Stimulated activated CD4-positive, alpha-beta T cell treated with anti-CD3 and anti-CD28 coated beads, Interleukin-2, amount 100 ng/mL, for 48 hours (primary cell): ENCODE data around the gene FAHD2B.
A peak's percentile ranks its signal among the peaks of the same experiment; 100 is the strongest.
"Not testable (repeated sequence)": the region's sequence is repeated elsewhere in the genome, so short reads cannot be mapped to it uniquely, and the experiment has no call there.

Experiments used
- DNase-seq, 2 donors: peaks; one replicate each; pipeline ENCODE4 v3.0.0-alpha.2; 2020

Gene FAHD2B, protein sequence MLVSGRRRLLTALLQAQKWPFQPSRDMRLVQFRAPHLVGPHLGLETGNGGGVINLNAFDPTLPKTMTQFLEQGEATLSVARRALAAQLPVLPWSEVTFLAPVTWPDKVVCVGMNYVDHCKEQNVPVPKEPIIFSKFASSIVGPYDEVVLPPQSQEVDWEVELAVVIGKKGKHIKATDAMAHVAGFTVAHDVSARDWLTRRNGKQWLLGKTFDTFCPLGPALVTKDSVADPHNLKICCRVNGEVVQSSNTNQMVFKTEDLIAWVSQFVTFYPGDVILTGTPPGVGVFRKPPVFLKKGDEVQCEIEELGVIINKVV

DNA sequence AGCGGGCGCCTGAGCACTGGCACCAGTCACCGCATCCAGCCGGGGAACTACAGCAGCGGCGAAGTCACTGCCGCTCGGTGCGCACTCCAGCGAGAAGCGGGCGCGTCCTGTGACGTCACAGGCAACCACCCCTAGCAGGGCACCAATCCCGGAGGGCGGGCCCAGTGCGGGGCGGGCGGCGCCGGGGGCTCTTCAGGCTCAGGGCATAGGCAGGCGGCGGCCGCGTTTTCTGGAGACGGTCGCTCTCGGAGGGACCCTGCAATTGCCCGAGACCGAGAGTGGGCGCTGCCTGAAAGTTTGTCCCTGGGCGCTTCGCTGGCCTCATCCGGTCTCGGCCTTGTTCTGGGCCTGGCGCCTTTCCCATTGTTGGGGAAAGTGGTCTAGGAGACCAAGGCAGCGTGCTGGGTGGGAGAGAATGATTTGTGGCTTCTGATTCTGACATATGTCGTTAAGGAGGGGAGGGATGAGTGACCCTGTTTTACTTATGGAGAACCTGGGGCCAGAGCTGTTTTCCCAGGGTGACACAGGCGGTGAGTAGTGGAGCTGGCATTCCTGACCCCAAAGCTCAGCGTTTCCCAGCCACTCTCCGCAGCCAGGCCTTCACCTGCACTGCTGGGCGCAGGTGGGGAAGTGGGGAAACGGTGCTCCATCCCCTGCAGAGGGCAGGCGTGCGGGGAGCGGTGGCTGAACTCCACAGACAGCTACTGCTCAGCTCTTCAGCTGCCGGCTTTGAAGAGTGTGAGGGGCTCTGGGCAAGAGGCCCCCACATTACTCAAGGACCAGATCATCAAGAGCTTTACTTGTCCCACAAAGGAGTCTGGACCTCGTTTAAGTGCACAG is at the start of gene FAHD2B:
TSS of gene FAHD2B (minus strand) at position 111 of the 840 bp plus-strand sequence. CDS start 3,176 bp downstream, outside the sequence.
- peak; percentile 69 to 76 for DNase-seq

DNA sequence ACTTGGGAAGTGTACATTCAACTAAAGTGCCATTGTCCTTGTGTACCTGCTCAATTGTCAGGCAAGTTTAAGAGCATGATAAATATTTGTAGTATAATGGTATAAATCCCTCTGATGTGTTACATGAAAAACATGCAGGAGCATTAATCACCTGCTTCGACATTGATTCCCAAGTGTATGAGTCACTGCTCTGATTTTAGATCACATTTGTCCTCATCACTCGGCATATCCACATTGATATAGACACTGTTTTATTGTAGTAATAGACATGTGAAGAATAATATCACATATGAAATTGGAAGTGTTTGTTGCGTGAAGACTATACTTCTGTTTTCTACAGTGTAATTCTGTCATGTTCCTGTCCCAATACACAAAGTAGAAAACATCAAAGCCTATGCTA is 49.3 kb upstream of the FAHD2B start:
- DNase-seq: not testable (repeated sequence)

DNA sequence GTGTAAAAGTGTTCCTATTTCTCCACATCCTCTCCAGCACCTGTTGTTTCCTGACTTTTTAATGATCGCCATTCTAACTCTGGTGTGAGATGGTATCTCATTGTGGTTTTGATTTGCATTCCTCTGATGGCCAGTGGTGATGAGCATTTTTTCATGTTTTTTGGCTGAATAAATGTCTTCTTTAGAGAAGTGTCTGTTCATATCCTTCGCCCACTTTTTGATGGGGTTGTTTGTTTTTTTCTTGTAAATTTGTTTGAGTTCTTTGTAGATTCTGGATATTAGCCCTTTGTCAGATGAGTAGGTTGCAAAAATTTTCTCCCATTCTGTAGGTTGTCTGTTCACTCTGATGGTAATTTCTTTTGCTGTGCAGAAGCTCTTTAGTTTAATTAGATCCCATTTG is 34.4 kb upstream of the FAHD2B start:
- not testable (repeated sequence) for DNase-seq

DNA sequence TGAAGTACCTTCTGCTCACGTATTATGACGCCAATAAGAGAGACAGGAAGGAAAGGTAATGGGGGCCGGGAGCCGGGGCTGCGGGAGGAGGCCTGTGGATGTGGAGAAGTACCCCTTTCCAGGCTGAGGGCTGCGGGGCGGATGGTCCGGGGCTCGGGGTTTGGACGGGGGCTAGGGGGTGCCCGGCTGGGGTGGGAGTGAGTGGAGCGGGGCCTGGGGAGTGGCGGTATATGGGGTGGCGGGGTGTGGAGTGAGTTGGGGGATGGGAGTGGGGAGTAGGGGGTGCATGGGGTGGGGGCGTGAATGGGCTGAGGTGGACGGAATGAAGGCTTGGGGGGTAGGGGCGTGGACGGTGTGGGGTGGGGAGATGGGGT is 19.2 kb upstream of the FAHD2B start:
- not testable (repeated sequence) for DNase-seq

DNA sequence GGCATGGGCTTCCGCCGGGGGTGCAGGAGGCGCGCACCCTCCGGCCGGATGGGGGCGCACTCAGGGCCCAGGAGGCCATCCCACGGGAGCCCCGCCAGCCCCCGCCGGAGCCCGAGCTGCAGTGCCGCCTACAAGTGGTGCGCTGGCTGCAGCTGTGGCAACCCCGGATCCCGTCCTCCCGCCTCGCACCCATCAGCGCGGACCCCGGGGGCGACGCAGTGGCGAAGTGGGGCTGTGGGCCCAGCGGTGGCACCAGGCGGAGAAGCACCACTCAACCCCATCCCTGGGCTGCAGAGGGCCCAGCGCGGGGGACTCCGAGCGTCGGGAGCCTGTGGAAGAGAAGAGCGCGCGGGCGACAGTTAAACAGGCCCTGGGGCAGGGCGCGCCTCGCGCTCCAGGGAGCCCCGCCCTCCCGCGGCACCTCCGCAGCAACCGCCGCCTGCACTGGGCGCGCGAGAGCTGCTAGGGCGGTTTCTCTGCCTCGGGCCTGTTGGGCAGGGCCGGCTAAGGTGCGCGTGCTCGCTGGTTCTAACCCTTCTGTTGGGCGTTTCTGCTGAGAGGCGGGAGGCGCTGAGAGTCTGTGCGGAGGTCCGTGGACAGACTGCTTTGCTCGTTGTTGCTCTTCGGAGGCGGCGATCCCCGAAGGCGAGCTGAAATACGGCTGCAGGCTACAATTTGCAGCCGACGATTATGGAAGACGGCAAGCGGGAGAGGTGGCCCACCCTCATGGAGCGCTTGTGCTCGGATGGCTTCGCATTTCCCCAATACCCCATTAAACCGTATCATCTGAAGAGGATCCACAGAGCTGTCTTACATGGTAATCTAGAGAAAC is 18.6 kb upstream of the FAHD2B start, which contains the start of gene ANKRD36:
TSS of gene ANKRD36 (plus strand) at position 104 of the 832 bp plus-strand sequence. CDS start at position 691, 587 bp downstream.
- peak; percentile 73 to 82 for DNase-seq

DNA sequence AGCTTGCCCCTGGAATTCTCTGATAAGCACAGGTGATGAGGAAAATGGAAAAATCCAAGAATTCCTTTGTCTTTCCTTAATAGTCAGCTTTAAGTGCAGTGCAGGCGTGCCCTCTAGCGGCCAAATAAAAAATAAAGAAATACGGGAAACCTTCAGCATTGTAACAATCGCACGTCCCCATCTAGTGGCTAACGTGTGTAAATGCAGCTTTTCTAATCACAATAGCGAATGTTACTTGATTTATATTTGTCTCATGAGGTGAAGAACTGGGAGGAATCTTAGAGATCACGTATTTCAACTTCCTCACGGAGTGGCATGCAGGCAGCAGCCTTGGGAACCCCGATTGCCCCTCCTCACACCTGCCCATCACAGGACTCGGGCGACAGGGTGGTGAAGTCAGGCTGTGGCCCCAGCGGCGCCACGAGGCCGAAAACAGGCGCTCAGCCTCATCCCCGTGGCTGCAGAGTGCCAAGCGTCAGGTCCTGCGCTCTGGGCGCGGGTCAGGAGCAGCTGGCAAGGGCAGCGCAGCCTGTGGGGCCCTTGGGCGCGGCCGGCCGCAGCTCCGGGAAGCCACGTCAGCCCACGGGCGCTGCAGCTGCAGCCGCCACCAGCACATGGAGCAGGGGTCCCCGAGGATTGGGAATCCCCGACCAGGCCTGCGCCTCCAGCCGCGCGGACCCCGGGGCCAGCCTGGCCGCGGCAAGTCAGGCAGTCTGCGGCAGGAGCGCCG is 17.8 kb upstream of the FAHD2B start:
- DNase-seq: peak; percentile 55 to 56

DNA sequence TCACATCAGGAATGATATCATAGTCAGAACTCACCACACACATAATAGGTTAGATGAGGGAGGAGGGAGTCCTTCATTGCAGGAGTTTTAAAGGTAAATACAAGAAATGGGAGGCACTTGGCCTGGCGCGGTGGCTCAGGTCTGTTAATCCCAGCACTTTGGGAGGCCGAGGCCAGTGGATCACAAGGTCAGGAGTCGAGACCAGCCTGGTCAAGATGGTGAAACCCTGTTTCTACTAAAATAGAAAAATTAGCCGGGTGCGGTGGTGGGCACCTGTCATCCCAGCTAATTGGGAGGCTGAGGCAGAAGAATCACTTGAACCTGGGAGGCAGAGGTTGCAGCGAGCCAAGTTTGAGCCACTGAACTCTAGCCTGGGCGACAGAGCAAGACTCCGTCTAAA is 16.6 kb upstream of the FAHD2B start:
- not testable (repeated sequence) for DNase-seq

DNA sequence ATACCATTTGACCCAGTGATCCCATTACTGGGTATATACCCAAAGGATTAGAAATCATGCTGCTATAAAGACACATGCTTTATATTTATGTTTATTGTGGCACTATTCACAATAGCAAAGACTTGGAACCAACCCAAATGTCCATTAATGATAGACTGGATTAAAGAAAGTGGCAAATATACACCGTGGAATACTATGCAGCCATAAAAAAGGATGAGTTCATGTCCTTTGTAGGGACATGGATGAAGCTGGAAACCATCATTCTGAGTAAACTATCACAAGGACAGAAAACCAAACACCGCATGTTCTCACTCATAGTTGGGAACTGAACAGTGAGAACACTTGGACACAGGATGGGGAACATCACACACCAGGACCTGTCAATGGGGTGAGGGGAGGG is 12.2 kb upstream of the FAHD2B start:
- not testable (repeated sequence) for DNase-seq

DNA sequence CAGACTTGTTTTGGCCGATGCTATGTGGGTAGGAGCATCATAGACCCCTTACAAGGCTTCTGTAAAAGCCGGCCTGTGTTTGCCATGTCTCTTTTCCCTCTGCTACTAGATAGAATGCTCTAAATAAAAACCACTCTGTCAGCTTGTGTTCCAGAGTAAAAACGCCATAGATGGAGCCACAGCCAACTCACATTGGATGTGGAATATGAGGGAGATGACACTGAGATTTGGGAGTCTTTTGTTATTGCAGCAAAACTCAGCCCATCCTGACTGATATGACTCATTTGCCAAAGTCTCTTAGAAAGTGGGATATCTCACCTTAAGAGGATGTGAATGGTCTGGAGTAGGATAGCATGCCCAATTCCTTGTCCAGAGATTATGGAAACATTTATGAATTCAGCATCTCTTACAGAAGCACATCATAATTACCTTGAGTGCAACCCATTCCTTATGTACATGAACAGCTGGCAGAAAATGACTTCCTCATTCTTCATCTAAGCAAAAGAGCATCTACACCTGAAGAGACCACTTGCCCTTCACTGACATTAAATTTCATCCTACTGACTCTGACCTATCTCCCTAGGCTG is 4.2 kb upstream of the FAHD2B start:
- DNase-seq: not testable (repeated sequence)

DNA sequence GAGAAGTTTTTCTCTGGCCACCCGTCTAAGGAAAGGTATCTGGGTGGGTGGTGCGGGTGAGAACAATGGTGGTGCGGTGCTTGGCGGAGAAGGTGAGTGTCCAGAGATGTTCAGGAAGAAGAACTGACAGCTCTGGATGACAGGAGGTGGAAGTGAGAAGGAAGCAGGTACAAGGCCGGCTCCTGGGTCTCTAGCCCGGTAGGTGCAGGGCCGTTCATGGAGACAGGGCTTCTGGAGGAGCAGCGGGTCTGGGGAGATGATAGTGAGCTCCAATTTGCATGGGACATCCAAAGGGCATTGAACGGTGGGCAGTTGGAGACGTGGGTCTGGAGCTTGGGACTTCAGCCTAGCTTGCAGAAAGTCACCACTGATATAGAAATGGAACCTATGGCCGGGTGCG is 979 bp upstream of the FAHD2B start:
- DNase-seq: no peak

DNA sequence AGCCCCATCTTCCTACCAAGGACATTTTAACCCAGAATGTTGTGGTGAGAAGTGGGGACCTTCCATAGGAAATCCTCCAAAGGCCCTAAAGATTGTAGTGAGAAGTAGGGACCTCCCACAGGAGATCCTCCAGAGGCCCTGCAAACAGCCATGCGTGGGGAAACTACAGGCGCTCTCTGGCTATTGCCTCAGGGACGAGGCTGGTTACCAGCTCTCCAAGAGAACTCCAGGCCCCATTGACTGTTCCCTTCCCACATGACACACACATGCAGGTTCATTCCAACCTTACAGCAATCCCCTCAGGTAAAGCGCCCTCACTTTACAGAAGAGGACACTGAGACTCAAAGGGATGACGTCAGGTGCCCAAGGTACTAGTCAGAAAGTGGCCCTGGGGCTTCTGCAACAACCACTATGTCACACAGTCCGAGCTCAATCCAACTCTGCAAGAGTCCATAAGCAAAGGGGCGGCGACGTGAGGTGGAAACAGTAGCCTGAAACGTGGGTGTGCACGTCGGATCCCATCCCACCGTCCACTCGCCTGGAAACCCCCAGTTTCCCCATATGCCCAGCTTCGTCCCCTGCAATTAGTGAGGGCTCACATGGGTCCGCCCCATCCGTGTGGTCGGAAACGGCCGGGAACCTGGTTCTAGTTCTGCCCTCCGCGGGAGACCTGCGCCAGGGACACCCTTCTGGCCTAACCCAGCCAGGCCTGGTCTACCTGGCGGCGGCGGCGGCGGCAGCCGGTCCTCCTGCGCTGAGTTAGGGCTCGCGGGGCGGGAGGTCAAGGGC is 505 bp downstream of the FAHD2B start:
- DNase-seq: not testable (repeated sequence)

DNA sequence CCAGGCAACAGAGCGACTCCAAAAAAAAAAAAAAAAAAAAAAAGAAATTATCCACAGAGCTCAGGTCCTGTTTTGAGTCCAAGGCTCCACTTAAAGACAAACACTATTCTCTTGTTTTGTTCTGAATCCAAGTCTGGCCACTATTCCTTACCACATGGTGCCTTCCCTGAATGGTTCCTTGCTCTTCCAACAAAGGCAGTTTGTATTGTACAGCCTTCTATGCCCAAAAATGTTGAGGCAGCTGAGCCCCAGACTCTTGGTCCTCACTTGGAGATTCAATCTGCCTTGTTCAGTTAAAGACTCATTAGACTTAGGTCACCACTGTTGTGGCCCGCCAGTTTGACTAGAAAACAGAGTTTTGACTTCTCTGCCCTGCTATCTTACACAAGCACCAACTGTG is 1.7 kb downstream of the FAHD2B start:
- DNase-seq: not testable (repeated sequence)

DNA sequence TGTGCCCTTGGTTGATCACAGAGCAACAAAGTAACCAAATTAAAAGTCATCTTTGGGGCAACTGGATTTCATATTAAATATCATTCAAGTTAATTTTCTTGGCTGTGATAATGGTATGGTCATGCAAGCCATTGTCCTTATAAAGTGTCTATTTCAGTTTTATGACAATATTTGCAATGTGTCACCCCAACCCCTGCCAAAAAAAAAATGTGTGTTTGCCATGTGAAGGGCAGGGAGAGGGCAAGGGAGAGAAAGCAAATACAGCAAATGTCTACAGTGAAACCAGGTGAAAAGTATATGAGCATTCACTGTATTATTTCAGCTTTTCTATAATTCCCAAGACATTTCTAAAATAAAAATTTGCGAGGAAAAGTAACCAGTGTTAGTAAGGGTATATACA is 6.0 kb downstream of the FAHD2B start:
- DNase-seq: not testable (repeated sequence)

DNA sequence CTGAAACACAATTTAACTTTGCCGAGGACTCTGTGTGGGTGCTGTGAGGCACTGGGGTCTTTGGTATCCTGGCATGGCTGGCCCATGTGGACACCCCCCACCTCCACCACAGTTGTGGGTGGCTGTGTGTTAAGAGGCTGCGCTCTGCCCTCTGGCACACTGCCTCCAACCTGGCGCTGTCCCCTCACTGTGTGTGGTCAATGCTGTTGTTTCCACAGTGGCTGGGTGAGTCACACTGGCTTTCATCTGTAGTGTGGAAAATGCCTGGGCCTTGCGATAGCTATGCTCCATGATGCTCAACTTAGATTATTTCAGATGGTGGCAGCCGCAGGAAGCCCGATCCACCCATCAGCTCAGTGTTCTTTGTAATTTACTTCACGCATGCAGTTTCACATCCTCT is 9.6 kb downstream of the FAHD2B start:
- not testable (repeated sequence) for DNase-seq

DNA sequence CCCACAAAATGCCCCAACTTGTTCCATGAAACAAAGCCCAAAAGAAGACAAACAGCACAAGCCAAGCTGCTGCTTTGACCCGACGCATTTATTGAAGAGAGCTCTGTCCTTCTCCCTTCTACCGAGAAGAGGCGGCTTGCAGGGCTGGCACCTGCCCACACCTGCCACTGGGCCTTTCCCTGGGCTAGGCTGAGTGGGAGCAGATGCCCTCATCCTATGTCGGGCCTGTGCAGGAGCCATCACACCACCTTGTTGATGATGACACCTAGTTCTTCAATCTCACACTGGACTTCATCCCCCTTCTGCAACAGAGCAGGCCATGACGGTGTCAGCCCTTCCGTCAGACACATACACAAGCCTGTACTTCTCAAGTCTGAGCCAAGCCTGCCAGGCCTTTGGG is 11.2 kb downstream of the FAHD2B start:
- not testable (repeated sequence) for DNase-seq

DNA sequence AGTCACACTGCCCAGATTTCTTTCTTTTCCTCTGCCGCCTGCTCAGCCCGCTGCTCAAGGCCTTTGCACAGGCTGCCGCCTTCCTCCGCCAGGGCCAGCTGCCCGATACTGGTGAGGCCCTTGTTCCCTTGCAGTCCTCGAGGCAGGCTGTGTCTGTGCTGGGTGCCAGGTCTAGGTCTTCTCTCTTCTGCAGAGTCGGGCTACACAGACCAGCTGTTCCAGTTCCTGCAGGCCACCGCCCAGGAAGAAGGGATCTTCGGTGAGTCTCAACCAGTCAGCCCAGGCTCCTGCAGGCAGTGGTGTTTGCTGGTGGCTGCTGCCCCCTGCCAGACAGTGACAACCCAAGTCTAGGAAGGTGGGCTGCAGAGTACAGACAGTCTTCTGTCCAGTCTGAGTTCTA is 12.5 kb downstream of the FAHD2B start:
- not testable (repeated sequence) for DNase-seq

DNA sequence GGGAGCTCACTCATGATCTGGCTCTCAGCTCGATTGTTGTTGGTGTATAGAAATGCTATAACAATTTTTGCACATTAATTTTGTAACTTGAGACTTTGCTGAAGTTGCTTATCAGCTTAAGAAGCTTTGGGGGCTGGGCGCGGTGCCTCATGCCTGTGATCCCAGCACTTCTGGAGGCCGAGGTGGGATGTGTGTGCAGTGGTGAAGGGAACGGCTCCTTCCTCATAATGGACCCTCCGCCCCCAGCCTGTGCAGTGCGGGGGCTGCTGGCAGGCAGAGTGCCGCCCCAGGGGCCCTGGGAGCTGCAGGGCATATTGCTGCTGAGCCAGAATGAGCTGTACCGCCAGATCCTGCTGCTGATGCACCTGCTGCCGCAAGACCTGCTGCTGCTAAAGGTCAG is 13.8 kb downstream of the FAHD2B start:
- DNase-seq: not testable (repeated sequence)

DNA sequence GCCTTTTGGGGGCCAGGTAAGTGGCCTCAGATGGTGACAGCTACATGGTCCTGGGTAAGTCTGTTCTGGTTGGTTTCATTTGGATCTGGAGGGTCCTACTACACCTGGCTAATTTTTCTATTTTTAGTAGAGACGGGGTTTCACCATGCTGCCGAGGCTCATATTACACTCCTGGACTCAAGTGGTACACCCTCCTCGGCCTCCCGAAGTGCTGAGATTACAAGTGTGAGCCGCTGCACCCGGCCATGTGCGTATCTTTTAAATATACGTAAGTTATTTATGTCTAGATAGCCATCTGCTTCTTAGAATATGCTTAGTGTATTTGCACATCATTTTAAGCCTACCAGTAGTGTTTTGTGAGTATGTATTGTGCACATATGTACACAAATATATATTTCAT is 17.5 kb downstream of the FAHD2B start:
- not testable (repeated sequence) for DNase-seq

DNA sequence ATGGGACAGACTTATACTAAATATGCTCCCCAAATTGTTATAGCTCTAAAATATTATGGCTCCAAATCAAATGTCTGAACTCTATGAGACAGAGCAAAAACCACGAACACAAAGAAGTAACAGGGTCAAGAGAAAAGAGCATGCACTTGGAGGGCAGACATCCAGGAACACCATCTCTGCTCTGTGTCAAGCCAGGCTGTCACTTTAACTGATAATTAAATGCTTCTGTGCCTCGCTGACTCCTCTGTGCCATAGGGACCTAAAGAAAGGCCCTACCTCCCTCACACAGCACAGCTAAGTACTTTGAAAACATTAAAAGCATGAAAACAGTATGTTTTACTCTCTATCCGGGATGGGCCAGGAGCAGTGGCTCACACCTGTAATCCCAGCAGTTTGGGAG is 23.8 kb downstream of the FAHD2B start:
- not testable (repeated sequence) for DNase-seq

DNA sequence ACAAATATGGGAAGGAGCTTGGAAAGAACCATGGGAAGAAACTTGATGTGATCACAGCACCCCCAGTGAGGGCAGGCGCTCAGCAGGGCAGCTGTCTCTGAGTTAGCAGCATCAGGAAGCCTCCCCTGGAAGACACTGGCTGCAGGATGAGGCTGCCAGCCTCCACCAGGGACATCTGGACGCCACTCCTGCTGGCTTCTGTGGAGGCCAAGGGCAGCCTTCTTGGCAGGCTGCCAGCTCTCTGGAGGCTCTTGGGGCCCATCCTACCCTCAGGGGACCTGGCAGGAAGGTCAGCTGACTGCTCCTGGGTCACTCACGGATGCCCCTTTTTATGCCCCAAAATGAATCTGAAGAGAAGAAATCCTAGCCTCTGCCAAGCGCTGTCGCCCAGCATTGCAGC is 26.0 kb downstream of the FAHD2B start:
- not testable (repeated sequence) for DNase-seq

DNA sequence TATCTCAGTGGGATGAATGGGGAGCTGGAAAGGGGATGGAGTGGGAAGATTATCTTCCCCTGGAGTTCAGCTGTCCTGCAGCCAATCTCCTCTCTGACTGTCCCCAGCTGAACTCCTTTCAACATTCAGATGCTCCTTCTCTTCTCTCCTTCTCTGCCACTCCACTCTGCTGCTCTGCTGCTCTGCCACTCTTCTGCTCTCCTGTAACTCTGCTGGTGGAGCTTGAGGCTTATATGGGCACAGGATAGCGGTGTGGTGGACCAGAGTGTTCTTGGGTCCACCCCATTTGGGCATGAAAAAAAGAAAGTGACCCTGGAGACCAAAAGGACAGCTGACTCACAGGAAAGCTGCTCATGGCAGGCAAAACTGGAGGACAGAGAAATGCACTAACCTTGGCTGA is 26.6 kb downstream of the FAHD2B start:
- no peak for DNase-seq
